ENCODE measurements around the gene TIMP4. TPM values are rescaled to one million over a fixed set of nuclear protein-coding genes. Genes with fewer than 3 reads are reported as not detected.

TIMP4 gene
- total and polyA plus RNA-seq, 2 donors (not counting 1 experiment from before 2014, with no cell fraction given): not detected

GRCh38 chr3:12135029-12135657 is 23.6 kb downstream of the TIMP4 start:
- H3K4me3 ChIP-seq (ENCODE audit: control extremely low read depth in 1 of 5, extremely low read depth in 1 of 5, insufficient read depth in 1 of 5, low read depth in 2 of 5, low read length in 4 of 5): no peak overlapping the region
- H3K9me3 ChIP-seq (ENCODE audit: control extremely low read depth in 1 of 3, control insufficient read depth in 2 of 3, insufficient read depth in 1 of 3, low read length in 2 of 3): no peaks in the 10 kb centered on the region
- no peaks in the 10 kb centered on the region for H3K4me1 ChIP-seq (ENCODE audit: control insufficient read depth in 2 of 2, insufficient read depth in 2 of 2, low read length in 2 of 2)
- H3K27ac Mint-ChIP-seq: no peak overlapping the region
- no CpG with 5 or more reads among the region's 3 CpGs for WGBS (ENCODE audit: insufficient coverage)
- H3K4me3 Mint-ChIP-seq: no peak overlapping the region
- H3K79me2 ChIP-seq (ENCODE audit: control insufficient read depth, insufficient read depth, low read length): no peaks in the 10 kb centered on the region
- intact Hi-C loops (cut with micrococcal nuclease): loop anchor here (1.0 to 5.0 kb wide), 2 partner anchors 345 to 587 kb away; no protein-coding TSS in a partner anchor
- no peak overlapping the region for H2AFZ ChIP-seq (ENCODE audit: insufficient read depth, low read depth, low read length, poor library complexity, severe bottlenecking)
- ATAC-seq (ENCODE audit: low read depth) (peak; percentile 60), DNase-seq (peak; percentile 63)
- no peaks in the 10 kb centered on the region for H3K9me3 Mint-ChIP-seq (ENCODE audit: insufficient read depth)
- ChIA-PET CTCF (interaction anchor here (0.7 to 11.9 kb wide), 13 partner anchors 9 to 756 kb away, joined by 3 to 200 read pairs (median 4); partner anchors contain the start of gene TSEN2), POLR2A (no interaction called here)
- H3K36me3 ChIP-seq (replicated peaks in 1 of 2; ENCODE audit: control extremely low read depth in 1 of 2, control insufficient read depth in 1 of 2, extremely low read depth in 1 of 2, insufficient read depth in 2 of 2, low read length in 1 of 2): no peaks in the 10 kb centered on the region
- H3K4me1 Mint-ChIP-seq: no peaks in the 10 kb centered on the region
- no peaks in the 10 kb centered on the region for H4K20me1 ChIP-seq (ENCODE audit: control insufficient read depth, insufficient read depth, low read length, poor library complexity, severe bottlenecking)
- H3K9ac ChIP-seq (ENCODE audit: low read length): no peak overlapping the region
- TF ChIP-seq, protein P1, sequence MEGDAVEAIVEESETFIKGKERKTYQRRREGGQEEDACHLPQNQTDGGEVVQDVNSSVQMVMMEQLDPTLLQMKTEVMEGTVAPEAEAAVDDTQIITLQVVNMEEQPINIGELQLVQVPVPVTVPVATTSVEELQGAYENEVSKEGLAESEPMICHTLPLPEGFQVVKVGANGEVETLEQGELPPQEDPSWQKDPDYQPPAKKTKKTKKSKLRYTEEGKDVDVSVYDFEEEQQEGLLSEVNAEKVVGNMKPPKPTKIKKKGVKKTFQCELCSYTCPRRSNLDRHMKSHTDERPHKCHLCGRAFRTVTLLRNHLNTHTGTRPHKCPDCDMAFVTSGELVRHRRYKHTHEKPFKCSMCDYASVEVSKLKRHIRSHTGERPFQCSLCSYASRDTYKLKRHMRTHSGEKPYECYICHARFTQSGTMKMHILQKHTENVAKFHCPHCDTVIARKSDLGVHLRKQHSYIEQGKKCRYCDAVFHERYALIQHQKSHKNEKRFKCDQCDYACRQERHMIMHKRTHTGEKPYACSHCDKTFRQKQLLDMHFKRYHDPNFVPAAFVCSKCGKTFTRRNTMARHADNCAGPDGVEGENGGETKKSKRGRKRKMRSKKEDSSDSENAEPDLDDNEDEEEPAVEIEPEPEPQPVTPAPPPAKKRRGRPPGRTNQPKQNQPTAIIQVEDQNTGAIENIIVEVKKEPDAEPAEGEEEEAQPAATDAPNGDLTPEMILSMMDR (IDR thresholded peaks at IDR 0.05): peak; percentile 85
- TF ChIP-seq EZH2 (IDR thresholded peaks at IDR 0.05; ENCODE audit: borderline replicate concordance, insufficient read depth, low read depth, low read length, poor library complexity, severe bottlenecking): no peak
- no peaks in the 10 kb centered on the region for H3K27me3 ChIP-seq (replicated peaks in 1 of 4; ENCODE audit: control extremely low read depth in 1 of 4, control insufficient read depth in 3 of 4, insufficient read depth in 4 of 4, low read length in 3 of 4)
- H3K27me3 Mint-ChIP-seq: peaks cover 20% of the 10 kb centered on the region
- H3K27ac ChIP-seq (ENCODE audit: low read length in 2 of 2): no peak overlapping the region
- no peak overlapping the region for H3K4me2 ChIP-seq (replicated peaks; ENCODE audit: low read depth, low read length, poor library complexity, severe bottlenecking)

DNA sequence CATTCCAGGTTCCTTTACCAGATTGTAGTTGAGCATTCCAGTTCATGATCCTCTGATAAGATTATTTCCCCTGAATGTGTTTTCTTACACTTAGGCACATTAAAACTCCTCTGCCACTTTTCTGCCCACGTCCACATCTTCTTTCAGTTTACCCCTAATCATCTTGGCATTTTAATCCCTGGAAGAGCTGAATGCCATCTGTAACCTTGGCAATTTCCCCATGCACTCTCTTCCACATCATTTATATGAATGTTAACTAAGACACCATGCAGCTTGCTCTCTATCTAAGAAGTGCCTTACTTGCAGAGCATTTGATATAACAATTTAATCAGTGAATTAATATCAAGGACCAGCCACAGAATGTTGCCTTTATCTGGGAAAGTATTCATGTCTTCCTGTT is 25.8 kb downstream of the TIMP4 start:
- TF ChIP-seq, protein P1 (IDR thresholded peaks at IDR 0.05): no peak
- TF ChIP-seq EZH2 (IDR thresholded peaks at IDR 0.05; ENCODE audit: borderline replicate concordance, insufficient read depth, low read depth, low read length, poor library complexity, severe bottlenecking): no peak
- H3K4me1 ChIP-seq (ENCODE audit: control insufficient read depth in 2 of 2, insufficient read depth in 2 of 2, low read length in 2 of 2): no peaks in the 10 kb centered on the region
- intact Hi-C loops (cut with micrococcal nuclease): no loop called here
- ATAC-seq (ENCODE audit: low read depth) (no peak), DNase-seq (no peak)
- H3K27ac ChIP-seq (ENCODE audit: low read length in 2 of 2): no peak overlapping the region
- WGBS (ENCODE audit: insufficient coverage): 75% methylated on average over 1 of the region's 1 CpG
- H3K4me3 ChIP-seq (ENCODE audit: control extremely low read depth in 1 of 5, extremely low read depth in 1 of 5, insufficient read depth in 1 of 5, low read depth in 2 of 5, low read length in 4 of 5): no peak overlapping the region
- Mint-ChIP-seq H3K27ac (no peak overlapping the region), H3K4me1 (no peaks in the 10 kb centered on the region), H3K27me3 (peaks cover 29% of the 10 kb centered on the region), H3K4me3 (no peak overlapping the region), H3K9me3 (ENCODE audit: insufficient read depth) (no peaks in the 10 kb centered on the region)
- H3K27me3 ChIP-seq (replicated peaks in 1 of 4; ENCODE audit: control extremely low read depth in 1 of 4, control insufficient read depth in 3 of 4, insufficient read depth in 4 of 4, low read length in 3 of 4): no peaks in the 10 kb centered on the region
- H3K4me2 ChIP-seq (replicated peaks; ENCODE audit: low read depth, low read length, poor library complexity, severe bottlenecking): no peak overlapping the region
- CTCF ChIA-PET: interaction anchor here (1.0 to 11.9 kb wide), 2 partner anchors 347 to 493 kb away, joined by 3 to 200 read pairs; partner anchors contain the start of gene TSEN2
- no peaks in the 10 kb centered on the region for H3K36me3 ChIP-seq (replicated peaks in 1 of 2; ENCODE audit: control extremely low read depth in 1 of 2, control insufficient read depth in 1 of 2, extremely low read depth in 1 of 2, insufficient read depth in 2 of 2, low read length in 1 of 2)
- POLR2A ChIA-PET: no interaction called here
- no peaks in the 10 kb centered on the region for H3K9me3 ChIP-seq (ENCODE audit: control extremely low read depth in 1 of 3, control insufficient read depth in 2 of 3, insufficient read depth in 1 of 3, low read length in 2 of 3)
- no peak overlapping the region for H3K9ac ChIP-seq (ENCODE audit: low read length)
- H3K79me2 ChIP-seq (ENCODE audit: control insufficient read depth, insufficient read depth, low read length): no peaks in the 10 kb centered on the region
- no peak overlapping the region for H2AFZ ChIP-seq (ENCODE audit: insufficient read depth, low read depth, low read length, poor library complexity, severe bottlenecking)
- no peaks in the 10 kb centered on the region for H4K20me1 ChIP-seq (ENCODE audit: control insufficient read depth, insufficient read depth, low read length, poor library complexity, severe bottlenecking)
